ENCODE measurements around the gene OR5L1.

OR5L1 gene

DNA sequence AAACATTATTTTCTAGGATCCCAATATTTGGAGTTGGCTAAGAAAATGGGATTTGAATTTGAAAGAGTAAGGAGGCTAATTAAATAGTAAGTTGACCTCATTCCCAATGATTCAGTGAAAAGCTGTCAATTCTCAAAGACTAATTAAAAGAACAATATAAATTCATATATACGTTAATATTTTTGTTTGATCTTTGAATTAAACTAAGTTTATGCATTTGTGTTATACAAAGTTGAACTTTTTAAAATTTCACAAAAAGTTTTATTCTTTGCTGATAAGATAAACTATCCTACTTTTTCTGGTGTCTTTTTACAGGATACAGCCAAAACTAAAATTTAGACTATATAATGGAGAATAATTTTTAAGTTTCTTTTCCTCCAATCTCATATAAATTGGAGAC lies at the start of gene OR5L1:
OR5L1 (plus strand) TSS at position 301 of the 400 bp plus-strand sequence. CDS start 100 bp downstream, outside the sequence.
- DNase-seq (ENCODE audit: low read depth), result no peak
- TF ChIP-seq, protein P1, sequence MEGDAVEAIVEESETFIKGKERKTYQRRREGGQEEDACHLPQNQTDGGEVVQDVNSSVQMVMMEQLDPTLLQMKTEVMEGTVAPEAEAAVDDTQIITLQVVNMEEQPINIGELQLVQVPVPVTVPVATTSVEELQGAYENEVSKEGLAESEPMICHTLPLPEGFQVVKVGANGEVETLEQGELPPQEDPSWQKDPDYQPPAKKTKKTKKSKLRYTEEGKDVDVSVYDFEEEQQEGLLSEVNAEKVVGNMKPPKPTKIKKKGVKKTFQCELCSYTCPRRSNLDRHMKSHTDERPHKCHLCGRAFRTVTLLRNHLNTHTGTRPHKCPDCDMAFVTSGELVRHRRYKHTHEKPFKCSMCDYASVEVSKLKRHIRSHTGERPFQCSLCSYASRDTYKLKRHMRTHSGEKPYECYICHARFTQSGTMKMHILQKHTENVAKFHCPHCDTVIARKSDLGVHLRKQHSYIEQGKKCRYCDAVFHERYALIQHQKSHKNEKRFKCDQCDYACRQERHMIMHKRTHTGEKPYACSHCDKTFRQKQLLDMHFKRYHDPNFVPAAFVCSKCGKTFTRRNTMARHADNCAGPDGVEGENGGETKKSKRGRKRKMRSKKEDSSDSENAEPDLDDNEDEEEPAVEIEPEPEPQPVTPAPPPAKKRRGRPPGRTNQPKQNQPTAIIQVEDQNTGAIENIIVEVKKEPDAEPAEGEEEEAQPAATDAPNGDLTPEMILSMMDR (IDR thresholded peaks at IDR 0.05; ENCODE audit: insufficient read depth, low read depth, low read length, missing control alignments), result no peak
- H3K4me3 ChIP-seq (ENCODE audit: low read depth, low read length), result no peak within 1 kb of the TSS

DNA sequence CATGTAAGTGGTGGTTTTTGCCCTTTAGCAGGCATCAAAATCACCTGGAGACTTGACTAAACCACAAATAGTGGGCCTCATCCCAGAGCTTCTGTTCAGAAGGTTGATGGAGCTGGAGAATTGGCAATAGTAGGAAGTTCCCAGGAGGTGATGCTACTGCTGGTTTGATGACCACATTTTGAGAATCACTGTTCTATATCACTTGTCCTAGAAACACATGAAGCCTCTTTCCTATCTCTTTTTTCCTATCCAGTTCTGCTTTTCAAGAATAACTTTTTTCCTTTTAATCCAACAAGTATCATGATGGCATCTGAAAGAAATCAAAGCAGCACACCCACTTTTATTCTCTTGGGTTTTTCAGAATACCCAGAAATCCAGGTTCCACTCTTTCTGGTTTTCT lies 38.0 kb upstream of the OR5L1 start, which contains the start of gene OR5D13:
OR5D13 (plus strand) TSS at position 301 of the 400 bp plus-strand sequence; CDS start at position 301, 0 bp downstream.
- no peak for DNase-seq (ENCODE audit: low read depth)
- no peak within 1 kb of the TSS for H3K4me3 ChIP-seq (ENCODE audit: low read depth, low read length)

DNA sequence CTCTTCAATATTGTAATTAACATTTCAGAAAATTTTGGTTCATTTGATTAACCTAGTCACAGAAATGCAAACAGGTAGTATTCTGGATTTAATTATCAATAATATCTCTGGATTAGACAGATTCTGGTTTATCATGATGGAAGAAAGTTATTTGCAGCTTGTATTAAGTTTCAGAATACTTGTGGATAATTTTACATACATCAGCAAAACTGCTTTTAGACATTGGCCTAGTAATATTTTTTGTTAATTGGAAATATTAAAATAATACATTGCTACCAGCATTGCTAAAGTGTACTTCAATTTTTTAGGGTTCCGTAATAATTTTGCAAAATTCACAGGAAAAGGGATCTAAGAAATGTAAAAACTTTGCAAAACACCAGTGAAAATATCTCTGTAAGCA lies 19.6 kb upstream of the OR5L1 start:
- no peak overlapping the region for H3K4me3 ChIP-seq (ENCODE audit: low read depth, low read length)
- TF ChIP-seq, protein P1 (IDR thresholded peaks at IDR 0.05; ENCODE audit: insufficient read depth, low read depth, low read length, missing control alignments), result no peak
- DNase-seq (ENCODE audit: low read depth), result no peak

More for the DNA sequence above, 38.0 kb upstream of the OR5L1 start, which contains the start of gene OR5D13:
- TF ChIP-seq, protein P1 (IDR thresholded peaks at IDR 0.05; ENCODE audit: insufficient read depth, low read depth, low read length, missing control alignments), result no peak

DNA sequence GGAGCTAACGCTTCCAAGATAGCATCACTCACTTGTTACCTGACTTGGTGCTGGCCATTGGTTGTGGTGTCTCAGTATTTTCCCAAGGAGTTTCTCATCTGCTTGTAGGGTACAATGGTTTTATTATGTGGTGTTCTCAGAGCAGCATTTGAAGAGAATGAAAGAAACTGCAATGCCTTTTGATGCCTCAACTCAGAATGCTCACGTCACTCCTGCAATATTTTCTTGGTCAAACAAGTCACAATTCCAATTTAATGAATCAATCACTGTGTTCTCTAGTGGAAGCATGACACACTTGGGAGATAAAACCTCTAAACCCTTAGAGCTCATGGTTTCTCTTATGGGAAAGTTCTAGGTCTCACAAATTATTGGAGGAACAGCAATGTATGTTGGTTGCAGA lies 17.8 kb upstream of the OR5L1 start:
- H3K4me3 ChIP-seq (ENCODE audit: low read depth, low read length), result no peak overlapping the region
- TF ChIP-seq, protein P1 (IDR thresholded peaks at IDR 0.05; ENCODE audit: insufficient read depth, low read depth, low read length, missing control alignments), result no peak
- DNase-seq (ENCODE audit: low read depth), result no peak

DNA sequence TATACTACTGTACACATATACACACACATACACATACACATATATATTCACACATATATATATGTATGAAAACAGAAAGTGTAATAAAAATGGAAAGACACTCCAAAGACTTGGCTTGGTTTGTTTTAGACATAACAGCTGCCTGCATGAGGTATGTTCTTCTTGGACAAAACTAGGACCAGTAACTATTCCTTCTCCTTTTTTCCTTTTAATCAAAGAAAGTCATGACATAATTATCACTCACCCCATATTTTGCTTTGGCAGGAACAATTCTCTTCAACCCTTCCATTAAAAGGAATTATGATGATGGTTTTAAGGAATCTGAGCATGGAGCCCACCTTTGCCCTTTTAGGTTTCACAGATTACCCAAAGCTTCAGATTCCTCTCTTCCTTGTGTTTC lies 15.9 kb upstream of the OR5L1 start, which contains the start of gene OR5D14:
OR5D14 (plus strand) TSS at position 301 of the 400 bp plus-strand sequence; CDS start at position 301, 0 bp downstream.
- no peak for DNase-seq (ENCODE audit: low read depth)
- TF ChIP-seq, protein P1 (IDR thresholded peaks at IDR 0.05; ENCODE audit: insufficient read depth, low read depth, low read length, missing control alignments), result no peak
- no peak within 1 kb of the TSS for H3K4me3 ChIP-seq (ENCODE audit: low read depth, low read length)

DNA sequence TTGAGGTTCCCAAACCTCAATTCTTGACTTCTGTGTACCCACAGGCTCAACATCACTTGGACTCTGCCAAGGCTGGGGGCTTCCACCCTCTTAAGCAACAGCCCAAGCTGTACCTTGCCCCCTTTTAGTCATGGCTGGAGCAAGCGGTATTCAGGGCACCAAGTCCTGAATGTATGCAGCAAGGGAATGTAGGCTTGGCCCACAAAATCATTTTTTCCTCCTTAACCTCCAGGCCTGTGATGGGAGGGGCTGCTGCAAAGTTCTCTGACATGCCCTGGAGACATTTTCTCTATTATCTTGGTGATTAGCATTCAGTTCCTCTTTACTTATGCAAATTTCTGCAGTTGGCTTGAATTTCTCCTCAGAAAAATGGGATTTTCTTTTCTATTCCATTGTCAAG lies 4.9 kb upstream of the OR5L1 start:
- DNase-seq (ENCODE audit: low read depth), result no peak
- TF ChIP-seq, protein P1 (IDR thresholded peaks at IDR 0.05; ENCODE audit: insufficient read depth, low read depth, low read length, missing control alignments), result no peak
- H3K4me3 ChIP-seq (ENCODE audit: low read depth, low read length), result no peak overlapping the region

DNA sequence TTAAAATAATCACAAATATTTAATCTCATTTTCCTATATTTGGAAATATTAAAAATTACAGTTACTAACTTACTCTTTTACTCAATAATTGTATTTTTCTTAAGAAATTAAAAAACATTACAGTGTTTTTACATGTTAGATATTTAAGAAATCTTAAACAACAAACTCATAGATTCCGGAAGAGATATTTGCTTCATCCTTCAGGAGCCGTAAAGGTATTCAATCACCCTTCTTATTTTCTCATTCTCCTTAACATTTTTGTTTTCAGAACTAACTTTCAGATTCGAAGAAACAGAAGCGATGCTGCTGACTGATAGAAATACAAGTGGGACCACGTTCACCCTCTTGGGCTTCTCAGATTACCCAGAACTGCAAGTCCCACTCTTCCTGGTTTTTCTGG lies 8.2 kb downstream of the OR5L1 start, which contains the start of gene OR5D18:
OR5D18 (plus strand) TSS at position 301 of the 400 bp plus-strand sequence; CDS start at position 301, 0 bp downstream.
- TF ChIP-seq, protein P1 (IDR thresholded peaks at IDR 0.05; ENCODE audit: insufficient read depth, low read depth, low read length, missing control alignments), result no peak
- no peak within 1 kb of the TSS for H3K4me3 ChIP-seq (ENCODE audit: low read depth, low read length)
- no peak for DNase-seq (ENCODE audit: low read depth)
